ENCODE measurements around the gene ALDOC. TPM values are rescaled to one million over a fixed set of nuclear protein-coding genes. Genes with fewer than 3 reads are reported as not detected.
A peak's percentile ranks its signal among the peaks of the same experiment; 100 is the strongest.
"Not testable (repeated sequence)": the region's sequence is repeated elsewhere in the genome, so short reads cannot be mapped to it uniquely, and the experiment has no call there.

The ALDOC gene
- polyA plus RNA-seq (2013, experiment 1 of 2; ENCODE audit: insufficient read length) = 43.8 TPM
- polyA plus RNA-seq (2013, experiment 2 of 2; ENCODE audit: insufficient read length) = 46.2 TPM

- DNase-seq = peak; percentile 91
Measured at GRCh38 chr17:28576758-28577465, at the start of gene ALDOC. TSS of gene ALDOC (minus strand) at chr17:28576895. CDS start at chr17:28575532, 1,363 bp downstream.

- no peak for DNase-seq
Measured at GRCh38 chr17:28624148-28624547, 47.5 kb upstream of the ALDOC start.

GRCh38 chr17:28623696-28624095 lies 47.0 kb upstream of the ALDOC start:
- no peak for DNase-seq

- DNase-seq = no peak
Measured at GRCh38 chr17:28622186-28622585, 45.5 kb upstream of the ALDOC start.

- no peak for DNase-seq
Measured at GRCh38 chr17:28620010-28620409, 43.3 kb upstream of the ALDOC start.

GRCh38 chr17:28618464-28618863 lies 41.8 kb upstream of the ALDOC start:
- no peak for DNase-seq

GRCh38 chr17:28616281-28616680 lies 39.6 kb upstream of the ALDOC start:
- DNase-seq = no peak

GRCh38 chr17:28615260-28615940 lies 38.7 kb upstream of the ALDOC start:
- DNase-seq = no peak

- DNase-seq = no peak
Measured at GRCh38 chr17:28613931-28614381, 37.3 kb upstream of the ALDOC start, which contains the start of gene RSKR. TSS of gene RSKR (minus strand) at chr17:28614185. CDS start at chr17:28614161, 24 bp downstream.

GRCh38 chr17:28612936-28613872 lies 36.5 kb upstream of the ALDOC start:
- peak; percentile 32 for DNase-seq

GRCh38 chr17:28612531-28612930 lies 35.8 kb upstream of the ALDOC start:
- no peak for DNase-seq

GRCh38 chr17:28610376-28610775 lies 33.7 kb upstream of the ALDOC start:
- no peak for DNase-seq

GRCh38 chr17:28604031-28604430 lies 27.3 kb upstream of the ALDOC start:
- DNase-seq = not testable (repeated sequence)

GRCh38 chr17:28599311-28600184 lies 22.9 kb upstream of the ALDOC start:
- peak; percentile 88 for DNase-seq

- peak; percentile 91 for DNase-seq
Measured at GRCh38 chr17:28598799-28599310, 22.2 kb upstream of the ALDOC start, which contains the start of gene SPAG5. TSS of gene SPAG5 (minus strand) at chr17:28599025. CDS start at chr17:28598946, 79 bp downstream.

- DNase-seq = no peak
Measured at GRCh38 chr17:28598389-28598788, 21.7 kb upstream of the ALDOC start.

GRCh38 chr17:28597606-28598383 lies 21.1 kb upstream of the ALDOC start:
- DNase-seq = no peak

- DNase-seq = no peak
Measured at GRCh38 chr17:28592260-28592659, 15.6 kb upstream of the ALDOC start.

- DNase-seq = no peak
Measured at GRCh38 chr17:28585851-28586250, 9.2 kb upstream of the ALDOC start.

- DNase-seq = no peak
Measured at GRCh38 chr17:28584434-28584833, 7.7 kb upstream of the ALDOC start.
